ENCODE data around the gene CD226.
"Not testable (repeated sequence)": the region's sequence is repeated elsewhere in the genome, so short reads cannot be mapped to it uniquely, and the experiment has no call there.

The CD226 gene

DNA sequence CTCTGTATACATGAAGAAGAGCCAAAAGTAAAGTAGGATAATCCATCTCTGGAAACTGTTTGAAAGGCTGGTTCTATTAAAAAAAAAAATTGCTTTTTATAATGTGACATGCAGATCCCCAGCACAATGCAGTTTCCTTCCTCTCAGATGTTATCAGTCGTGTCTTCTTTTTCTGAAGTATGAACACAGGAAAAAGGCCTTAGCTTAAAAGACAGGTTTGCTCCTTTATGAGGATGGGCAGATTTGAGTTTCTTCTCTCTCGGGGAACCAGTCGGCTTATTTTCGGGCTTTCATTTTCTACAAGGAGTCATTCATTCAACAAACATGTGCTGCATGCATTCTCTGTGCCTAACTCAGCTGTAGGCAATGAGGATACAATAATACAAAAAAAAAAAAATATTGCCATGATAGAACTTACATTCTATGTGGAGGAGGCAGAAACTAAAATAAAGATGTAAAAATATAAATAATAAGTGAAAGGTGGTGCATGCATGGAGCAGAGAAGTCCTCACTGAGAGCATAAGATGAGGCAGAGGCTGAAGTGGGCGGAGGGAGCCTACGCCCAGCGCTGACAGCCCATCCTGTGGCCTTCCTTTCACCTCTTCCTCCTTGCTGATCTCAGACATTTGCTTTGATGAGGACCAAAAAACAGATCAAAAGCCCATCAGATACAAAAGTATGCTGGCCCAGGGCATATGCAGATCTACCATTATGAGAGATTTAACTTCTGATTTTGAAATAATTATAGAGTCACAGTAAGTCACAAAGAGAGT is at the start of gene CD226:
TSS of gene CD226 (minus strand) at position 513 of the 773 bp plus-strand sequence. CDS start at position 46, 467 bp downstream.
- DNase-seq, result no peak

DNA sequence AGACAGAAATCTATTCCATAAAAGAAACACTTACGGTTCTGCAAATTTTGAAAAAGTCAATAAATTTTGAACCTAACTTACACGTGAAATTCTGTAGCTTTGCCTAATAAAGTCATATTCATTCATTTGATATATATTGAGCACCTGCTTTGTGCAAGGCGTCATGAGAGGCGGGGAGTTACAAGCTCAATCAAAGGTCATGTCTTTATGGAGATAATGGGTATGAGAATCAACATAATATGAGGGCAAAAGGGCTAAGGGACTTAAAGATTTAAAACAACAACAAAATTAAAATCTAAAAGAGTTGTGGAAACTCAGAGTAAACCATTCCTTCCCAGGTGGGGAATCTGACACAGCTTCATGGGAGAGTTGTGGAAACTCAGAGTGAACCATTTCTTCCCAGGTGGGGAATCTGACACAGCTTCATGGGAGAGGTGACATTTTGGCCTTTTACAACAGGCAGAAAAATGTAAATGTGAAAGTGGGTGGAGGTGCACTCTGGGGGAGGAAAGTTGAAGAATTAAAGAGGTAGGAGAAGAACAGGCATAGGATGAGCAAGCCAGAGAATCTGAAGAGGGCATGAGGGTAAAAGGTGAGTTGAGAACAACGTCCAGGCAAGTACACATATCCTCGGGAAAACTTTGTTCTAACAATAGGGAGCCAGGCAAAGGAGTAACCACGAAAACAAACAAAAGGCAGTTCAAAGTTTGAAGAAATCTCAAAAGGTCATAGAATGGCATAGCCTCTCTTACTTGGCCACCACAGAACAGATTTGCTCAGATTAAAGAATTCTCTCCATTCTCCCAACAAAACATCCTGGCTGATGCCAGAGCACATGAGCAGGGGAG is 49.5 kb upstream of the CD226 start:
- DNase-seq, result no peak

DNA sequence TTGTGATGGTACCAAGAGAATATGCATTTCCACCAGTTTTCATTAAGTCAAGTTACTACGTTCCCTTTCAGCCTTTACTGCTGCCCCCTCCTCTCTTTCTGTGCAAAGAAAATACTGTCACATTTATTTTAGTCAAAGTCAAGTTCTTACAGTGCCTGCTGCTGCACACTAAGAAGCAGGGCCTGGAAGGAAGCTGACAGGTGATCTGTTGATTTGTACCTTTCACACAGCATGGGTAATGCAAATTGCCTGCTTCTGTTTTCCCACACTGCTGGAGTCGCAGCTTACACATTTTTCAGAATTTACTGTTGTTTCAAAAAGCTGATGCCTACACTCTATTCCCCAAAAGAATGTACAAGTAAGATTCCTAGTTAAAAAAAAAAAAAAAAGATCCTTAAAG is 48.7 kb upstream of the CD226 start:
- no peak for DNase-seq

DNA sequence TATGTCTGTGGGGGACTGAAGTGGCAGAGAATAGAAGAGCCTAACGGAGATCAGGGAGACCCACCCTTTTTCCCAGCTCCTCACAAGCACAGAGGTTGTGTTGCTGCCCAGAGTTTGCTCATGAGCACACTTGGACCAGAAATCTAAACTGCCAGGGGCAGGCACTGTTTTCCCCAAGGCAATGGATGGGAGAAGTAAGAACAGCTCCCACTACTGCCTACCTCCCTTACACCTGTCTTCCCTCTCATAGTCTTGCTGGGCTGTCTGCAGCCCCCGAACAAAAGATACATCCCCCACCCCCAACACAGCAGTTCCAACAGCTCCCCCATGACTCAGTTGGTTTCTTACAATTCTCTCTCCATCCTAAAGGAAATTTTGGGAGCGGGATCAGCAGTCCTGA is 48.1 kb upstream of the CD226 start:
- no peak for DNase-seq

DNA sequence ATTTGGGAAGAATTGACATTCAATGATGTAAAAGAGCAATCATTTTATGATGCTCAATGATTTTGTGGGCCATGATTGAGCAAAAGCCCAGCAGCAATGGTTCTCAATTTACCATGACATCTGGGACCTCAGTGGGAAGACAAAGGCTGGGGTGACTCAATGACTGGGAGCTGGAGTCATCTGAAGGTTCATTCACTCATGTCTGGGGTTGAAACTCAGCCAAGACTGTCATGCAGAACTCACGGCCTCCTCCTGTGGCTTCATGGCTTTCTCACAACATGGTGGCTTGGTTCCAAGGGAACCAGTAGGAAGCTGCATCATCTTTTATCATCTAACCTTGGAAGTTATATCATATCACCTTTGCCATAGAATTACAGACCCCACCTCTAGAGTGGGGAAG is 45.1 kb upstream of the CD226 start:
- DNase-seq, result no peak

DNA sequence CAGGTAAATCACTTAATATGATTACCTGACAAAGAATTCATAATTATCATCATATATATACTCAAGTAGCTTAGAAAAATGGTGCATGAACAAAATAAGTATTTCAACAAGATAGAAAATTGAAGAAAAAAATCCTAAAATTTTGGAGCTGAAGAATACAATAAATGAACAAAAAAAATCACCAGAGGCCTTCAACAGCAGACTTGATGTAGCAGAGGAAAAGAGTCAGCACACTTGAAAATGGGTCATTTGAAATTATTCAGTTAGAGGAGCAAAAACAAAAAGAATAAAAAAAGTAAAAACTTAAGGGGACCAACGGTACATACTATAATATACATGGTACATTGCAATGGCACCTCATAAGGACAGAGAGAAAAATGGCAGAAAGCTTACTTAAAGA is 40.2 kb upstream of the CD226 start:
- DNase-seq, result no peak

DNA sequence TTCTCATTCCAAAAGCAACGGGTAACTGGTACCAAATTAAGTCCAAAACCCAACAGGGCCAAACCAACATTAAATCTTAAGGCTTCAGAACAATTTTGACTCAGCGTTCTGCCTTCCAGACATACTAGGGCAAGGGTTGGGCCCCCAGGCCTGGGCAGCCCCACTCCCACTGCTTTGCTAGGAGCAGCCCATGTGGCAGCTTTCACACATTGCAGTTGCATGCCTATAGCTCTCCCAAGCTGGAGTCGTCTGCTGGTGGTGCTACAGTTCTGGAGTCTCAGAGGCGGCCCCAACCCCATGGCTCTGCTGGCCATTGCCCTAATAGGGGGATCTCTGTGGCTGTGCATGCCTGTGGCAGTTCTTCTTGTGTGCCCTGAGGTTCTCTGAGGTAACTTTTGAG is 37.6 kb upstream of the CD226 start:
- DNase-seq, result no peak

DNA sequence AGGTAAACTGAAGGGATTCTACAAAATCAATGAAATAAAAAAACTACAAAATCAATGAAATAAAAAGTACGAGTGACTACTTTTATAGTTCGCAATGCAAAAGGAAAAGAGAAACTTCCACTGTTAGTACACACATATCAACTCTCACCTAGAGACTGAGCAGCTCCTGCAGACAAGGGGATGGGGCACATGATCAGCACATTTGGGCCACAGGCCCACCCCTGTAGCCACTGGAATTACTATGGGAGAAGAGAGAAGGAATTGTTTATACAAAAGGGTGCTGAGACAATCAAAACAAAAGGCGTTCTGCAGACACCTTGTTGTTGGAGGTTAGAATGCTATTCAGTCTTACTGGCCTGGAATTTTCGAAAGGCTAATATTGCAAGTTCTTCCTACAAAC is 34.7 kb upstream of the CD226 start:
- DNase-seq, result no peak

DNA sequence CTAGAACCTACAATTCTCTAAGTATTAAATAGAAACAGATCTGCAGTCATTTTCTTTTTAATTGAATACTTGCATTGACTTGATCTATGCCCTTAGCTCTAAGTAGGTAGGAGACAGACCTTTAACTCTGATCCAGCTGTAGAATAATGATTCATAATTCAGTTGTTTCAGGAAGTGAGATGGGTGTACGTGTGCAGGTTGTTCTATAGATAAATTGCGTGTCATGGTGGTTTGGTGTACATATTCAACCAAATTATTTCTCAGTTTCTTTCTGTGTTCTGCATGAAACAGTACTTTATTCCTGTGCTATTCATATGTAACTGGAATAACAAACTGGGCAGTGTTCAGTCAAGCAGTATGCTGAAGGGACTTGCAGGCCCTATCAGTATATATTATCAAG is 34.3 kb upstream of the CD226 start:
- DNase-seq, result no peak

DNA sequence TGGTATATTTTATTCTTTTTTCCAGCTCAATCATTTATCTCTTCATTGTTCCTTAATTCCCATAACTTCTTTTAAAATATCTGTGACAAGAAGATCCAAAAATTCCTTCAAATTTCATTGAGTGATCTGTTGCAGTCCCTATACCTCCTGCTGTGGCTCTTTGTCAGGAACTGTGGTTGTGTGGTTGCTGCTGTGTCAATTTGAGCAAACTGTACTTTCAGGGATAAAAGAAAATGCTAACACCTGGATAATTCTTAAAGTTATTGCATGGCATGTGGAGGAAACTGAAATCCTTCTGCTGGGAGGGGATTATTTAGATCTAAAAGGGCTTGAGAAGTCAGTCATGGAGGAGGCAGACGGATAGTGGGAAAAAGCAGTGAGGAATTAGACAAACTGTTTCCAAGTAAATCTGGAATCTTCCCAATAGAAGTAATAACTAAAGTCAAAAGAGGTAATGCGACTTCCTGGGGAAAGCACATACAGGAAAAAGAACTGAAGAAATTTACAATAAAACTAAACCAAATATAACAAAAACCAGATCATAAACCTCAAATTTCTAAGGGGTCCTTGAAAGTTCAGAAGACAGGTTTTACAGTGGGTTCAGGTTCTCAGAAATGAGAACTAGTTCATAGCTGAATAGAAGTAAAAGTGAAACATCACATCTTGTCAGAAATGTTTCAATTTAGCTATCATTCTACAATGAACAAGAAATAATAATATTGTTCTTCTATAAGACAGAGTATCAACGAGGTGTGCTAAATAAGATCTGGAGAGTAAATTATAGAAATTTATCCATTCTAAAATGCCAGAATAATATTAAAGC is 33.5 kb upstream of the CD226 start:
- DNase-seq, result no peak

DNA sequence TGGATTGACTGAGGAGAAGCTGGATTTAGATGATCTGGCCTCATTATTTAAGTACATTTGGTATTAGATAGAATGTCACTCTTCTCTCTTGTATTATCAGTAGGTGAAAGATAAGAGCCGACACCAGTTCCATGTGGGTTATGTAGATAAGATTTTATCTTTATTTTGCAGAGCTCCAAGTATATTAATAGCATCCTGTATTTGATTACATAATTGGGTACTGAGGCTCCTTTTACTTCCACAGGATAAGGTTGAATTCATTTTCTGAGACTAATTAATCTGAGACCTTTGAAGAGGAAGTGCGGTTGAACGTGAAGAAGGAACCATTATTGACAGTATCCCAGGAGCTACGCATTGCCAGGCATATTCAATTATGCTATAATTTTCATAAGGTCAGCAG is 32.8 kb upstream of the CD226 start:
- DNase-seq, result no peak

DNA sequence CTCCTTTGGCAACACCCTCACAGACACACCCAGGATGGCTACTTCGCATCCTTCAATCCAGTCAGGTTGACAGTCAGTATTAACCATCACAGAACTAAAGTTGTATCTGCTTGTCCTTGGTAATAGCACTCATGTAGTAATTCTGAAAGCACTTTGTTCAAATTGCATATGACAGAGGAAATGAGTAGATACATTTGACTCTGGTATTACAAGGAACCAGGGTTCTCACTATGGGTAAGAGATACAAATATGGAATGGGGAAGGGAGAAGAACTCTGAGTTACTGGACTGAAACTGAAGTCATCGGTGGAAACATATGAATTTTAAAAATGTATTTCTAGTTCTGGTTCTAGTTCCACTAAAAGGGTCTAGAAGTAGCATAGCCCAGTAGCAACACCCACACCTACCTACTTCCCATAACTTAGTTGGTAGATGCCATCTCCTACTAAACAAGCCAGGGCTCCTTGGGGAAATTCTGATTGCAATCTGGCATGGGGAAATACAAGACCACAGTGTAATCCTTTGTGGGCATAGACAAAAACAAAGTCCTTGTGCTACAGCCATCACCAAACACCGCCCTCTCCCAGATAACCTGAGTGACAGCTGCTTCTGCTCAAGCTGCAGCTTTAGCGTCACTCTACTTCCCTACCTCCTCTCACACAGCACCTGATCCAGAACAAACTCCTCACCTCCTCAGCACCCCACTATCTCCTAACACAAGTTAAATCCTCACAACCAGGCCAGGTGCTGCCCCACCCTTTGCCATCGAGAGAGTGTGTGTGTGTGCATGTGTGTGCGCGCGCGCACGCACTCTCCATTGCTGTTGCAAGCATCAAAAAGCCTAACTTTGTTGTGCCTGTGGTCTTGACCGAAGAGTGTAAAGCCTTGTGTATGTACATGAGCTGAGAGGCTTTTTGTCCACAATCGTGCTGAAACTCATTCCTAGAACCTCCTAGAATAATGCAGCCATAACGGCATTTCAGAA is 31.4 kb upstream of the CD226 start:
- no peak for DNase-seq

DNA sequence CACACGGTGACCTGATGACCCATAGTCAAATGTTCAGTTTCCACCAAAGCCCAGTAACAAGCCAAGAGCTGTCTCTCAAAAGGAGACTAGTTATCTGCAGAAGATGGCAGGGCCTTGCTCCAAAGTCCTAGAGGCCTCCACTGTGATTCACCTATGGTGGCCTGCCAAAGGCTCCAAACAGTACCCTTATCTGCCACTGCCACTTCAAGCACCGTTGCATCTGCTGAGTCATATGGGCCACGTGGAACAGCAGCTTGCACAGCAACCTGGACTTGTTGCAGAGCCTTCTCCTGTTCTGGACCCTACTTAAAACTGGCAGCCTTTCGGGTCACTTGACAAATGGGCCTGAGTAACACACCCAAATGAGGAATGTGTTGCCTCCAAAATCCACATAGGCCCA is 27.6 kb upstream of the CD226 start:
- DNase-seq, result not testable (repeated sequence)

DNA sequence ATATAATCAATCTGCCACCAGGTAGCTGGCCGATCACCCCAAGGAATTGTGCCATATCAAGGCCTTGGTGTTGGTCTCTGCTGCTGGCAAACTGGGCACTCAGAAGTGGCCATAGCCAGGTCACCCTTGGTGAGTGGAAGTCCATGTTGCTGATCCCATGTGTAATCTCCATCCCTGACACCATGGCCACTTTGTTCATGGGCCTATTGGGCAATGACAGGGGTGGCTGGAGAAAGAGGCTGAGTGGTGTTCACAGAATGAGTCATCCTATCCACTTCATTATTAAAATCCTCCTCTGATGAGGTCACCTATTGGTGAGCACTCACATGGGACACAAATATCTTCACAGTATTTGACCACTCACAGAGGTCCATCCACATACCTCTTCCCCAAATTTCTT is 26.7 kb upstream of the CD226 start:
- no peak for DNase-seq

DNA sequence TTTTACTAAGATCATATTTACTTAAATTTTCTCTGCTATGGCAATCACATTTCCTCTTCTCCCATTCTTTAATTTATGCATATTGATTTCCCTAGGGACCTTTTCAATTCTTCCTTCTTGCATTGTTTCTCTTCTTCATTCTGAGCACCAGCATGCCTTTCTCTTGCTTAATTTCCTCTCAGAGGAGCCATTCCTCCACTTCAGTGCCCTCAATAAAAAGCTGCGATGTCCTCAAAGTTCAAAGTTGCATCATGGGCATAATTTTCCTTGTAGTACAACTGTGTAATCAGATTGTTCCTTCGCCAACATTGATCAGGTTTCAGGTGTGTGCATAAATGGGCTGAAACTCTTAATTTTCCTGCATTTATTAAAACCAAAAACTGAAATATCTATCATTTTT is 21.8 kb upstream of the CD226 start:
- no peak for DNase-seq

DNA sequence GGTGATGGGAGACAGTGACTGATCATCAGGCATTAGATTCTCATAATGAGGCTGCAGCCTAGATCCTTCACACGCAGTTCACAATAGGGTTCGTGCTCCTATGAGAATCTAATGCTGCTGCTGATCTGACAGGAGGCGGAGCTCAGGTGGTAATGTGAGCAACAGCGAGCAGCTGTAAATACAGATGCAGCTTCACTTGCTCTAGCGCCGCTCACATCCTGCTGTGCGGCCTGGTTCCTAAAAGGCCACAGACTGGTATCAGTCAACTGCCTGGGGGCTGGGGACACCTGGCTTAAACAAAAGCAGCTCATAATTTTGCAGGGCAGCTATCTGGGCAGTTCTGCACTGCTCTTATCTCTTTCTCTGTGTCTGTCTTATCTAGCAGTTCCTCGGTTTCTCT is 20.4 kb upstream of the CD226 start:
- DNase-seq, result no peak

DNA sequence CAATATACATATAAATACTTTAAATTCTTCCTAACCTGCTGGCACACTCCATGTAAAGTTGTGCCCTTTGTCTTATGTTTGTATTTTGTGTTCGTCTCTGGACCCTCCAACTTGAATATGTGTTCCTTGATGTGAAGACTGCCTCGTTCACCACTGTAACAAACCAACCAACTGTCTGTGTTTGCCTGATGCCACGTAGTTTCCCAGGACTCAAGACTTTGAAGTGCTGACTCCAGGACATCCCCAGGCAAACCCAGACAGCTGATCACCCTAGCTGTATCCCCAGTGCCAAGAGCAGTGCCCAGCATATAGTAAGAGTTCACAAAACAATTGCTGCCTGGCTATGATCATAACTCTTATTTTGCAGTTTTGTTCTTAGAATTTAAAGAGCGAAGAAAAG is 15.5 kb upstream of the CD226 start:
- no peak for DNase-seq

DNA sequence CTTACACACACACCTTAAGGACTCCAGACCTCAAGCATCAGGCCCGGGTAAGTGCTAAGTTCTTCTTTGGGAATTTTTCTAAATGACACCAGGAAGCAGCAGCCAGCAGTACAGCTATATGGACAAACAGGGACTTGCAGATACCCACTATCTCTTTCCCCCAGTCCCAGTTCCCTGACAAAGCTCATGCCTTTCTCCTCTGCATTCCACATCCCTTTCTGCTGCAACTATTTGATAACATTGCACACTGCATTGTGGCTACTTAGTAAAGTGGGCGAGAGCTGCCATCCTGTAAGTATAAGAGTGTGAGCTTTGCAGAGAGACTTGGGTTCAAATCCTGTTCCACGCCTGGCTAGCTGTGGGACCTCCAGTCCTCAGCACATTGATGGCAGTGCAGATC is 14.0 kb upstream of the CD226 start:
- no peak for DNase-seq

DNA sequence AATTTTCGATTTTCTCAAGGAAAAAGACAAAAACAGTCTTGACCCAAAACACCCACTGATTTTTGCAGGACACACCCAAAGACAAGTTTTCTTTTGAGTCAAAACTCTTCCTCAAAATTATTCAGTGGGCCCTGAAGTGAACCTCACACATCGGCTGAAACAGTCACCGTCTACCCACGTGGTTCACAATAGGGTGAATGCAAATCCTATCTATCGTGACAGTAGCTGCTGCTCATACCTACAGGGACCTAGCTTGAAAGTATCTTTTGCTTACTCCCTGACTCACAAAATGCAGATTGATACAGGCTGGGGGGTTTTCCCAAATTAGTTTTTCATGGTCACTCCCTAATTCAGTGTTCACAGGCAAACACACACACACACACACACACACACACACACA is 10.7 kb upstream of the CD226 start:
- no peak for DNase-seq

DNA sequence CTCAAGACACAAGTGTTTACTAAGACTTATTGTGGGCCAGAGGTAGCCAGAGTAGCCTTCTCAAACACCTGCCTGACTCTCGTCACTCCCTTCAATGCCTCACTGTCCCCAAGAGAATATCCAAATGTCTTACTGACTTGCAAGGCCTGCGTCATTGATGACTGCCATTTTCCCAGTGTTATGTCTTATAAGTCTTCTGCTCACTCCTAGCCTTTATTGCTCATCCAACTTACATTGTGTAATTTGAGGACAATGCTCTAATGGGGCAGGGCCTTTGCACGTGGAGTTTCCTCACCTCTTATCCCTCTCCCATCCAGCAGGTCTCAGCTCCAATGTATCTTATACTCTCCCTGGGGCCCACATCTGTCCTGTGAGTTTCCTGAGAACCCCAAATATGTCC is 10.1 kb upstream of the CD226 start:
- no peak for DNase-seq

DNA sequence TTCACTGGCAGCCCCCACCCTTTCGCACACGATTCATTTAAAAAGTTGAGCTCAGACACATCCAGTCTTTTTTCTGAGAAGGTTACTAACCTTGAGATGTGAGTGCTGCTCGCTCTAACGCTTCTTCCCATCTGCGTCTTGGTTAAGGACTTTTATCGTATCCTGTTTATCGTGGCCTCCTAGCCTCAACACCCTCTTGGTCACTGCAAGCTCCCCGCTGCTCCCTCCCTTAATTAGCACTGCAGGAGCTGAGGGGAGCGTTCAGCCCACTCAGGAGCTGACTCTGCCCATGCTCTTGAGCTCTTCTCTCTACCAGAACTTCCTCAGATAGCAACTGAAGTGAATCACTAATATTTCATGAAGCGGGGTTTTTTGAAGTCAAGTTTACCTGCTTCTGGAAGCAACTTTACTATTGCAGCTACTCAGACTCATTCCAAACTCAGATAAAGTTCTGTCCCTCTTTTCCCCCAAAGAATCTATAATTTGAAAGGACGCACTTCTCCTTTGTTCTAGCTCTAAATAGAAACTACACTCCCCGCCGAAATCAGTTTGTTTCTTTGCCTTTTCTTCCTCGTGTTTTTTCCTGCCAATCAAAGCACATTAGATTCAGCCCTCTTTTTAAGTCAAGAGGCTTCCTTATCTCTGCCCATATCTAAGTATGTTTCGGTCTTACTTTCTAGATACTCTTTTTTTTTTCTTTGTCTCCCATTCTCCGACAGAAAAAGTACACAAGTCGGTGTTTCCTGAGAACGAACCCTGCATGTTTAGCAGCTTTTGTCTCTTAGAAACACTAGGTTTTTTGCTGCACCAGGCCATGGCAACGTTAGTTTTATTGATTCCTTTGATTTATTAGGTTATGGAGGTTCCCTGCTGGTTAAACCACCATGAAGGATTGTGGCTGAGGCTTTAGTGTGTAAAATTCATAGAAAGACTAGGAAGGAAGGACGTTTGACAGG is 9.3 kb upstream of the CD226 start:
- no peak for DNase-seq
